Activated CD4-positive, alpha-beta memory T cell treated with anti-CD3 and anti-CD28 coated beads, Interleukin-2, amount 10 ng/mL, durations not matched to agents 7 days and 5 days (primary cell): ENCODE data around the gene SNUPN. TPM values are rescaled to one million over a fixed set of nuclear protein-coding genes. Genes with fewer than 3 reads are reported as not detected.
"Not testable (repeated sequence)": the region's sequence is repeated elsewhere in the genome, so short reads cannot be mapped to it uniquely, and the experiment has no call there.

Experiments
- CTCF ChIA-PET: fragments of 350-600 bp; sonication (Branson Sonifier 250); formaldehyde crosslinking; loops from one replicate; lab custom pipeline; 2021; ENCODE audit warnings: antibody characterized with exemption, inconsistent platforms; lab: Charles Lee
- POLR2A ChIA-PET: fragments of 350-600 bp; sonication (Branson Sonifier 250); formaldehyde crosslinking; loops from one replicate; lab custom pipeline; 2021; ENCODE audit warnings: antibody characterized with exemption; lab: Charles Lee
- DNase-seq: peaks from one replicate; pipeline ENCODE4 v3.0.0-alpha.2; 2020
- H3K27ac Mint-ChIP-seq: one replicate; pipeline ENCODE4 v1.8.0; 2021; ENCODE audit warnings: mild to moderate bottlenecking, mixed read lengths
- H3K27me3 Mint-ChIP-seq: one replicate; pipeline ENCODE4 v1.8.0; 2021; ENCODE audit warnings: mixed read lengths
- H3K36me3 Mint-ChIP-seq: one replicate; pipeline ENCODE4 v1.8.0; 2021; ENCODE audit warnings: low read depth, mixed read lengths
- H3K4me1 Mint-ChIP-seq: one replicate; pipeline ENCODE4 v1.8.0; 2021; ENCODE audit warnings: mixed read lengths
- H3K4me3 Mint-ChIP-seq: one replicate; pipeline ENCODE4 v1.8.0; 2021; ENCODE audit warnings: mild to moderate bottlenecking, mixed read lengths
- H3K9me3 Mint-ChIP-seq: one replicate; pipeline ENCODE4 v1.8.0; 2021; ENCODE audit warnings: mixed read lengths
- total RNA-seq, 2 experiments: library from RNA; stranded (reverse); gene quantifications; one replicate each; pipeline ENCODE4 v1.2.3, GENCODE V29; 2021

Gene SNUPN
- total RNA-seq, 2 experiments from 2014 or later = 29.6 to 30.9 TPM

- Mint-ChIP-seq H3K9me3 (no peaks in the 10 kb centered on the region), H3K4me1 (peaks cover 43% of the 10 kb centered on the region), H3K27ac (peak within 1 kb of the TSS; percentile 94), H3K4me3 (peak within 1 kb of the TSS; percentile 86), H3K27me3 (no peaks in the 10 kb centered on the region), H3K36me3 (peaks cover 23% of the 10 kb centered on the region)
- ChIA-PET POLR2A (interaction anchor here (0.6 to 8.9 kb wide), 41 partner anchors 7 to 617 kb away, joined by 3 to 188 read pairs (median 4); partner anchors contain the start of genes COMMD4, FBXO22, MAN2C1 and PPCDC), CTCF (interaction anchor here (0.6 to 6.4 kb wide), 20 partner anchors 10 to 869 kb away, joined by 3 to 56 read pairs (median 5); partner anchors contain the start of genes MAN2C1, PTPN9, SIN3A and SNUPN)
- peak; percentile 96 for DNase-seq
These were observed 14.4 kb upstream of the SNUPN start, which contains the start of gene IMP3 for GRCh38 chr15:75639709-75640482. Gene IMP3, minus strand, starts transcription at chr15:75640224. Its CDS starts 56 bp downstream, at chr15:75640168.

DNA sequence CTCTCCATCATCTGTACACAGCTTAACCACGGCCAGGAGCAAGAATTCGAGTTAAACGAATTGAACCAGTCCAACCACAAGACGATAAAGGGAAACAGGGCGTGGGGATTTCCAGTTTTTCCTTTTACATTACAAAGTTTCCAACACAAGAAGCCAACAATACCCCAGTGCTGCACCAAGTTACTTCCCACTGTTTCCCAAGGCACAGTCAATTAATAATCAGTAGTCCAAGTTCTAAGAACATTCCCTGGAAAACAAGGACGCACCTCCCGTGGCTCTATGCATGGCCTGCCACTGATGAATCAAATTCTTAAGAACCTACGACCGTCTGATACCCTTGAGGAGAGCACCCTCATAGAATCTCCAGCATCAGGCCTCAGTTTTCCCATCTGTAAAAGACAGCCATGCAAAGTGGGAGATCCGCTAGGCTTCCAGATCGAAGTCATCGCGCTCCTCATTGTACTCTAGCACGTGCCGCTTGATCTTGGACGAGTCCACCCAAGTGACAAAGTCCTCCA lies 13.7 kb upstream of the SNUPN start:
- peaks cover 43% of the 10 kb centered on the region for H3K4me1 Mint-ChIP-seq
- H3K27ac Mint-ChIP-seq = peak overlapping the region; percentile 94
- ChIA-PET CTCF (interaction anchor here (0.9 to 6.4 kb wide), 14 partner anchors 9 to 271 kb away, joined by 3 to 56 read pairs (median 12); partner anchors contain the start of genes MAN2C1, PTPN9, SIN3A and SNUPN), POLR2A (interaction anchor here (0.7 to 8.9 kb wide), 34 partner anchors 8 to 616 kb away, joined by 3 to 188 read pairs (median 5); partner anchors contain the start of genes COMMD4, MAN2C1, PPCDC and PTPN9)
- DNase-seq = no peak
- H3K27me3 Mint-ChIP-seq = no peaks in the 10 kb centered on the region
- H3K36me3 Mint-ChIP-seq = peaks cover 23% of the 10 kb centered on the region
- H3K9me3 Mint-ChIP-seq = no peaks in the 10 kb centered on the region
- peak overlapping the region; percentile 86 for H3K4me3 Mint-ChIP-seq

DNA sequence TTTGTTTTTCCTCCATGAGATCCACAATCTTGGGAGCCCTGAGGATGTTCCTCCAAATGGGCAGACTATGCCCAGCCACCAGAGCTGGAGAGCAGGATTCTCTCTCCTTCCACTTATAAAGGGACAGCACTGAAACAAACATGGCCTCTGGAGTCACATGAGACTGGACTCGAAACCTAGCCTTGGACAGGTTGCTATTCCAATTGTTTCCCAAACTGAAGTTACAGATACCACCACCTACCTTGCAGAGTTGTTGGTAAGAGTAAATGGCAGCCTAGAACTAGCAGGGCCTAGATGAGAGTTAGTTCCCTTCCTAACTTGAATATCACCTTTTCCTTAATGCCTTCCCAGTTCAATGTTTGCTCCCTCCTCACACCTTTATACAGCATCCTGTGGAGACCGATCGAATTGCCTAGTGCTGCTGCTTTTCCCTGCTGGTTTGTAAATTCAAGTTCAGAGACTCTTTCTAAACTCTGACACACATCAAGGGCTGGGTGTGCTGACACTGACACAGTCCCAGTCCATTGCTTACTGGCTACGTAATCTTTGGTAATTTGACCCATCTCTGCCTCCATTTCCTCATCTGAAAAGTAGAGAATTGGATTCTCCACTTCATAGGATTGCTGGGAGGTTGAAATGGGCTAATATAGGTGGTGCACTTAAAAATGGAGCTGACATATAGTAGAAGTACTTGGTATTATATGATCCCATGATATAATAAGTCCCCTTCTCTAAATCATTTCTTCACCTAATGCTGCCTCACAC lies 11.9 kb upstream of the SNUPN start:
- H3K9me3 Mint-ChIP-seq = no peaks in the 10 kb centered on the region
- no peak for DNase-seq
- POLR2A ChIA-PET = interaction anchor here (1.0 to 8.9 kb wide), 9 partner anchors 10 to 269 kb away, joined by 3 to 188 read pairs (median 74); partner anchors contain the start of genes MAN2C1, PTPN9, SIN3A and SNUPN
- H3K4me3 Mint-ChIP-seq = peak overlapping the region; percentile 86
- no peak overlapping the region for H3K27ac Mint-ChIP-seq
- H3K36me3 Mint-ChIP-seq = peaks cover 23% of the 10 kb centered on the region
- no peaks in the 10 kb centered on the region for H3K27me3 Mint-ChIP-seq
- H3K4me1 Mint-ChIP-seq = peaks cover 43% of the 10 kb centered on the region
- CTCF ChIA-PET = interaction anchor here (1.0 to 6.4 kb wide), 6 partner anchors 11 to 269 kb away, joined by 3 to 56 read pairs (median 6); partner anchors contain the start of genes MAN2C1, PTPN9 and SNUPN

DNA sequence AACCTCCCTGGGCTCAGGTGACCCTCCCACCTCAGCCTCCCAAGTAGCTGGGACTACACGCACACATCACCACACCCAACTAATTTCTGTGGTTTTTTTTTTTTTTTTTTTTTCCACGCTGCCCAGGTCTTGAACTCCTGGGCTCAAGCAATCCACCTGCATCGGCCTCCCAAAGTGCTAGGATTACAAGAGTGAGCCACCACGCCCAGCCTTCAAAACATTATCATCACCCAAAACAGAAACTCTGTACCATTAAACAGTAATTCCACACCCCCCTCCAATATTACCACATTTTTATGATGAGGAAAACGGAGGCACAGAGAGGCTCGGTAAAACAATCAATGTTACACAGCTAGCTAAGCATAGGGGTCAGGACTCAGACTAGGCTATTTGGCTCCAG lies 10.5 kb upstream of the SNUPN start:
- ChIA-PET CTCF (interaction anchor here (1.1 to 6.4 kb wide), 3 partner anchors 10 to 127 kb away, joined by 3 to 56 read pairs (median 4); partner anchors contain the start of genes SNUPN and SNX33), POLR2A (interaction anchor here (1.3 to 8.9 kb wide), 2 partner anchors 10 to 57 kb away, joined by 4 to 162 read pairs; partner anchors contain the start of genes PTPN9 and SNUPN)
- no peak overlapping the region for H3K4me3 Mint-ChIP-seq
- H3K27me3 Mint-ChIP-seq = no peaks in the 10 kb centered on the region
- peaks cover 23% of the 10 kb centered on the region for H3K36me3 Mint-ChIP-seq
- H3K4me1 Mint-ChIP-seq = peaks cover 37% of the 10 kb centered on the region
- H3K9me3 Mint-ChIP-seq = no peaks in the 10 kb centered on the region
- no peak overlapping the region for H3K27ac Mint-ChIP-seq
- DNase-seq = no peak

DNA sequence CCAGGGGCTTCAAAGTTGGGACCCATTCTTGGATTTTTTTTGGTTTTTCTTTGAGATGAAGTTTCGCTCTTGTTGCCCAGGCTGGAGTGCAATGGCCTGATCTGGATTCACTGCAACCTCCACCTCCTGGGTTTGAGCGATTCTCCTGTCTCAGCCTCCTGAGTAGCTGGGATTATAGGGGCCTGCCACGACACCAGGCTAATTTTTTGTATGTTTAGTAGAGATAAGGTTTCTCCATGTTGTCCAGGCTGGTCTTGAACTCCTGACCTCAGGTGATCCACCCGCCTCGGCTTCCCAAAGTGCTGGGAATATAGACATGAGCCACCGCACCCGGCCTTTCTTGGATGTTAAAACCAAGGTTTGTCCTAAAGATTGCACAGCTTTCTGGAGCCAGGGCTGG lies 8.4 kb upstream of the SNUPN start:
- H3K4me1 Mint-ChIP-seq = peaks cover 30% of the 10 kb centered on the region
- H3K36me3 Mint-ChIP-seq = peaks cover 16% of the 10 kb centered on the region
- H3K4me3 Mint-ChIP-seq, H3K27me3 Mint-ChIP-seq, DNase-seq, H3K27ac Mint-ChIP-seq, H3K9me3 Mint-ChIP-seq, CTCF ChIA-PET: not testable (repeated sequence)
- POLR2A ChIA-PET = interaction anchor here (0.8 to 8.9 kb wide), 5 partner anchors 8 to 266 kb away, joined by 3 to 162 read pairs (median 3); partner anchors contain the start of genes MAN2C1 and SNUPN

- POLR2A ChIA-PET = interaction anchor here (0.7 to 3.6 kb wide), 2 partner anchors 8 to 34 kb away, joined by 4 to 14 read pairs; partner anchors contain the start of gene IMP3
- no peaks in the 10 kb centered on the region for H3K9me3 Mint-ChIP-seq
- no peak overlapping the region for H3K4me3 Mint-ChIP-seq
- peaks cover 19% of the 10 kb centered on the region for H3K4me1 Mint-ChIP-seq
- no peaks in the 10 kb centered on the region for H3K27me3 Mint-ChIP-seq
- DNase-seq = no peak
- H3K27ac Mint-ChIP-seq = no peak overlapping the region
- CTCF ChIA-PET = interaction anchor here (1.0 kb wide), 1 partner anchor 34 kb away, joined by 4 read pairs; no protein-coding TSS in a partner anchor
- H3K36me3 Mint-ChIP-seq = peaks cover under 1% of the 10 kb centered on the region
These were observed 6.4 kb upstream of the SNUPN start for GRCh38 chr15:75631935-75632334.

- Mint-ChIP-seq H3K36me3 (peaks cover 32% of the 10 kb centered on the region), H3K4me3 (no peak overlapping the region), H3K27me3 (no peaks in the 10 kb centered on the region), H3K27ac (peak overlapping the region; percentile 8), H3K4me1 (peaks cover 44% of the 10 kb centered on the region), H3K9me3 (no peaks in the 10 kb centered on the region)
- ChIA-PET POLR2A (interaction anchor here (2.3 kb wide), 1 partner anchor 16 kb away, joined by 10 read pairs; no protein-coding TSS in a partner anchor), CTCF (no interaction called here)
- DNase-seq = no peak
These were observed 3.0 kb downstream of the SNUPN start for GRCh38 chr15:75622505-75622904.

- no peaks in the 10 kb centered on the region for H3K27me3 Mint-ChIP-seq
- H3K27ac Mint-ChIP-seq = peak overlapping the region; percentile 55
- no peak for DNase-seq
- POLR2A ChIA-PET = interaction anchor here (1.1 to 1.9 kb wide), 4 partner anchors 13 to 43 kb away, joined by 4 to 15 read pairs (median 6); no protein-coding TSS in a partner anchor
- H3K4me3 Mint-ChIP-seq = no peak overlapping the region
- H3K9me3 Mint-ChIP-seq = no peaks in the 10 kb centered on the region
- H3K36me3 Mint-ChIP-seq = peaks cover 40% of the 10 kb centered on the region
- H3K4me1 Mint-ChIP-seq = peaks cover 33% of the 10 kb centered on the region
- CTCF ChIA-PET = interaction anchor here (0.6 to 2.2 kb wide), 9 partner anchors 13 to 1459 kb away, joined by 3 to 7 read pairs (median 4); partner anchors contain the start of genes IMP3 and PTPN9
These were observed 4.6 kb downstream of the SNUPN start for GRCh38 chr15:75620841-75621391.

- DNase-seq = no peak
- H3K27ac Mint-ChIP-seq = peak overlapping the region; percentile 55
- no peaks in the 10 kb centered on the region for H3K27me3 Mint-ChIP-seq
- POLR2A ChIA-PET = interaction anchor here (1.1 to 1.9 kb wide), 4 partner anchors 13 to 43 kb away, joined by 4 to 15 read pairs (median 6); no protein-coding TSS in a partner anchor
- peaks cover 42% of the 10 kb centered on the region for H3K36me3 Mint-ChIP-seq
- no peaks in the 10 kb centered on the region for H3K9me3 Mint-ChIP-seq
- no peak overlapping the region for H3K4me3 Mint-ChIP-seq
- CTCF ChIA-PET = interaction anchor here (0.8 to 2.2 kb wide), 8 partner anchors 12 to 253 kb away, joined by 3 to 7 read pairs (median 4); partner anchors contain the start of genes IMP3 and PTPN9
- peaks cover 33% of the 10 kb centered on the region for H3K4me1 Mint-ChIP-seq
These were observed 5.3 kb downstream of the SNUPN start for GRCh38 chr15:75620058-75620820.

- Mint-ChIP-seq H3K4me1 (peaks cover 22% of the 10 kb centered on the region), H3K27ac (peak overlapping the region; percentile 11), H3K4me3 (no peak overlapping the region), H3K36me3 (peaks cover 66% of the 10 kb centered on the region), H3K9me3 (no peaks in the 10 kb centered on the region), H3K27me3 (no peaks in the 10 kb centered on the region)
- DNase-seq = no peak
- ChIA-PET CTCF (no interaction called here), POLR2A (interaction anchor here (1.0 to 2.1 kb wide), 3 partner anchors 9 to 19 kb away, joined by 4 to 9 read pairs (median 5); partner anchors contain the start of gene SNUPN)
These were observed 8.8 kb downstream of the SNUPN start for GRCh38 chr15:75616766-75617165.
